Fibroblast of peridontal ligament (primary cell): Measurements from ENCODE around the gene AKR1C3.
"Not testable (repeated sequence)": the region's sequence is repeated elsewhere in the genome, so short reads cannot be mapped to it uniquely, and the experiment has no call there.

Source experiments
- DNase-seq: peaks from one replicate; pipeline ENCODE4 v3.0.0-alpha.2; 2010; ENCODE audit errors: extremely low read depth

The AKR1C3 gene

GRCh38 chr10:5088703-5089261 is 5.4 kb upstream of the AKR1C3 start:
- DNase-seq, result no peak

GRCh38 chr10:5089865-5090264 is 4.3 kb upstream of the AKR1C3 start:
- peak; percentile 15 for DNase-seq

GRCh38 chr10:5090551-5090950 is 3.7 kb upstream of the AKR1C3 start:
- no peak for DNase-seq

DNA sequence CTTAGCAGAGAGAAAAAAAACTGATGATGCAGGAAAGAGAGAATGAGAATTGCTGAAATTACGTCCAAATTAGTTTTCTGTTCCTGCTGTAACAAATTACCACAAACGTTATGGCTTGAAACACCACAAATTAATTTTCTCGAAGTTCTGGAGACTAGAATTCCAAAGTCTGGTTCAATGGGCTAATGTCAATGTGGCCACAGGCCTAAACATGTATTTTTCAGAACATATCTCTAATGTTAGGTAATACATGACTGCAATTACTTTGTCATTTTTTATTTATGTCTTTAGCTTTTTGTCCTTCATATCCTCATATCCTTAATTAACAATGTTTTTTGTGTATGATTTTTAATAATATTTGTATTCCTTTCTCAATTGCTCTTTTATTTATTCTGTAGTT is 3.0 kb upstream of the AKR1C3 start:
- DNase-seq, result no peak

DNA sequence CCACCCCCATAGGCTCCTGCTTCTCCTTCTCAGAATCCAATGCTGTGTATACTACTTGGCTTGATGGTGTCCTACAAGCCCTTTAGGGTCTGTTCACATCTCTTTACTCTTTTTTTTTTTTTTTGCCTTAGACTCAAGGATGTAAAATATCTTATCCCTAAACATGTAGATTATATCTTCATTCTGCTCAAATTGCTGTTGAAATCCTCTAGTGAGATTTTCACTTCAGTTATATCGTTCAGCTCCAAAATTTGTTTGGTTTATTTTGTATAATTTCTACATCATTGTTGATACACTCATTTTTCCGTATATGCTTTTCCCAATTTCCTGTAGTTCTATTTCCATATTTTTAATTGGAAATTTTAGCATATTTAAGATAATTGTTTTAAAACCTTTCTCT is 1.8 kb upstream of the AKR1C3 start:
- DNase-seq, result no peak

DNA sequence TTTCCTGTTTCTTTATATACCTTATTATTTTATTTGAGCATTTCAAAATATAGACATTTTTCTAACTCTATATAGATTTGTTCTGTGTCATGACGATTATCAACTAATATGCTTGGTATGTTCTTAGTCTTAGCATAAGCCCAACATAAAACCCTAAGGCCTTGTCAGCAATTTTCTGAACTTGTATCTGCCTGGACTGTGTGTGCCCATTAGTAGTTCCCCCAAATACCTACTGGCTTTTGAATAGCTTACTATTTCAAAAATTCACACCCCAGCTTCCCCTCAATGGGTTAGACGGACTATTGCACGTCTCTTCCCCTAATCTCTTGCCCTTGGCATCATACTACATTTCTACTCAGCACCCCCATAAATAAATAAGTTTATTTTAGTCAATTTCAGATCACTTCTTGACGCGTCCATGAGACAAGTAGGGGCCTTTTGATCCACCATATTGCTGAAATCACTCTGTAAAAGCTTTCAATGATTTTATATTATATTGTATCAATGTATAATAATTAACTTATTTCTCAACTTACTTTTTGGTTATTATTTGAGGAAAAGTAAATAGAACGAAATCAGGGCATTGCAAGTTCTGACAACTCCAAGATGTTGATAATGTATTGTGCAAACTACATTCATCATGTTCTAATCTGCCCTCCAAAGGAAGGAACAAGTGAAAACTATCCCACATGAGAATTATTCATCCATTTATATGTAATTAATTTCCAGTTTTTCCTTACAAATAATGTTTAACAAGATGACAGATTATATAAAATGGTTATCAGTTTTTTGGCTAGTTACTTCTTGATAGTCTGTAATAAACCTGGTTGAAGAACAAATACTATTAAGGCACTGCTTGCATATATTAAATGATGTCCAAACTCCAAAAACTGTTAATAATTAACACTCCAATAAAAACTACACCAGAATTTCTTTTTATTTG is 1.1 kb upstream of the AKR1C3 start:
- no peak for DNase-seq

DNA sequence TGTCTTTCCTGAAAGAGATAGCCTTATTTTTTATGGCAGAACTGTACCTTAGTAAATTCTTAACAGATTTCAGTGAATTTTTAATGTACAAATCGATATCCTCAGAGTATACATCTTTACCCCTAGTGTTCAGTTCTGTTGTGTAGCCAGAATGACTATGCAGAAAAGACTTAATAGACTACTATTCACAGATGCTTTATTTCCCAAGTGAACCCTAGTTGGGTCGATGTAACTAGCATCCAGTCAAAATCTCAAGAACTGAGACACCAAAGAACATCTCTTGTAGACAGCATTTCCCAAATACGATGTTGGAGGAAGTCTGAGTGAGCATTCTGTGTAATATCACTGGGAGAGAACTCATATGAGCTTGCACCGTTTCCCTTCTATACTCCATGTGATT is 1.5 kb downstream of the AKR1C3 start:
- DNase-seq, result peak; percentile 17

DNA sequence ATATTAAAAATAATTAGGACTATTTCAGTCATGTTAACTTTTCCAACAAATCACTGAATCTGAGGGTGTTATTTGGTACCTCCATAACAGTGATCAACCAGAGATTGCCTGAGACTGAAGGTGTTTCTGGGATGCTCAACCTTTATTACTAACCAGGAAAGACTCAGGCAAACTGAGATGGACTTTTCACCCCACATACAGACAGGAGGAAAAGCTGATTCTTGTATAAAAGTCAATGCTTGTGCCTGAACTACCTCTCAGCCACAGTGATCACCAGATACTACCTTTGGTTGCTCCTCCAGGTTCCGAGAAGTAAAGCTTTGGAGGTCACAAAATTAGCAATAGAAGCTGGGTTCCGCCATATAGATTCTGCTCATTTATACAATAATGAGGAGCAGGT is 1.9 kb downstream of the AKR1C3 start:
- no peak for DNase-seq

DNA sequence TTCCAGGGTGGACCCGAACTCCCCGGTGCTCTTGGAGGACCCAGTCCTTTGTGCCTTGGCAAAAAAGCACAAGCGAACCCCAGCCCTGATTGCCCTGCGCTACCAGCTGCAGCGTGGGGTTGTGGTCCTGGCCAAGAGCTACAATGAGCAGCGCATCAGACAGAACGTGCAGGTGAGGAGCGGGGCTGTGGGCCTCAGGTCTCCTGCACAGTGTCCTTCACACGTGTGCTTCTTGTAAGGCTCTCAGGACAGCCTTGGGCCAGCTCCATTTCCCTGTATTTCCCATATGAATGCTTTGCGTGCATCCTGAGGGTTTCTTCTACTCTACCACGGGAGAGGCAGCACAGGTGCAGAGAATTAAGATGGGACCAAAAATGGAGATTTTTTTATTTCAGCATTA is 8.3 kb downstream of the AKR1C3 start:
- not testable (repeated sequence) for DNase-seq

DNA sequence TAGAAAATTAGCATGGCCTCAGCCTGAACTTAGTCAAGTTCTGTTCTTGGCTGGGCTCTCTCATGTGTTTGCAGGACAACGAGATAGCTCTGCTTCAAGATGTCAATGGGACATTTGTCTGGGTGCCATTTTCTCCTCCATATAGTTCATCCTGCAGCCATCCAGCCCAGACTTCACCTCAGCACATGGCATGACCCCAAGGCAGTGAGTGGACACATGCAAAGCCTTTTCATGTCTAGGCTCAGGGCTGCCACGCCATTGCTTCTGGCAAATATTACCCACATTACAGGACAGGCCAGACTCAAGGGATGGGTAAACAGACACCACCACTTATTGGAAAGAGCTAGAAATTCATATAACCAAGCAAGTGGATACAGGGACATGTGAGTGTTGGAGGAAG is 9.3 kb downstream of the AKR1C3 start:
- no peak for DNase-seq

GRCh38 chr10:5105626-5106025 is 11.4 kb downstream of the AKR1C3 start:
- no peak for DNase-seq

GRCh38 chr10:5106553-5106952 is 12.3 kb downstream of the AKR1C3 start:
- no peak for DNase-seq

DNA sequence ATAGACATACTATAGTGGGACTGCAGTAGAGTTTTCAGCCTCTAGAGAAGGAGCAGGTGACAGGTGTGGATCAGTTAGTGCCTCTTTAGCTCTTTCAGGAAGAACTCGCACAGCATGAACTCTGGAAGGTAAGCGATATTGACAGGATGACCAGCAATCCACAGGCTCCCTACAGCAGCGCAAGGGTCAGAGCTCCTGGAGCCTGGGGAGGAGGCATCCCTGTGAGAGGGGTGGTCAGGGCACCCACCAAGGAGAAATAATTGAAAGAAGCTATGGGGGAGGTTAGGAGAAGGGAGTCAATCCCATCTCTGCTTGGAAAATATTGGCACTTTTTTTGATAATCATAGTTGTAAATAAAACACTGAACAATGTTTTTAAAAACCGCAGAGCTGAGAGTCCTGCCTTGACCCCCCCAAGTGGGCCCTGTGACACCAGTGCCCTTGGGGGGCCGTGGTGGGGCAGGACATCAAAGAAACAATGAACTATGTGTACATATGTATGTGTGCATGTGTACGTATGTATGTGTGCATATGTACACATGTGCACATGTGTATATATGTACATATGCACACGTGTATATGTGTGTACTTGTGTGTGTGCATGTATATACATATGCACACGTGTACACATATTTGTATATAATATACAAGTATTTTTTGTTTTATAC is 13.8 kb downstream of the AKR1C3 start:
- DNase-seq, result no peak

DNA sequence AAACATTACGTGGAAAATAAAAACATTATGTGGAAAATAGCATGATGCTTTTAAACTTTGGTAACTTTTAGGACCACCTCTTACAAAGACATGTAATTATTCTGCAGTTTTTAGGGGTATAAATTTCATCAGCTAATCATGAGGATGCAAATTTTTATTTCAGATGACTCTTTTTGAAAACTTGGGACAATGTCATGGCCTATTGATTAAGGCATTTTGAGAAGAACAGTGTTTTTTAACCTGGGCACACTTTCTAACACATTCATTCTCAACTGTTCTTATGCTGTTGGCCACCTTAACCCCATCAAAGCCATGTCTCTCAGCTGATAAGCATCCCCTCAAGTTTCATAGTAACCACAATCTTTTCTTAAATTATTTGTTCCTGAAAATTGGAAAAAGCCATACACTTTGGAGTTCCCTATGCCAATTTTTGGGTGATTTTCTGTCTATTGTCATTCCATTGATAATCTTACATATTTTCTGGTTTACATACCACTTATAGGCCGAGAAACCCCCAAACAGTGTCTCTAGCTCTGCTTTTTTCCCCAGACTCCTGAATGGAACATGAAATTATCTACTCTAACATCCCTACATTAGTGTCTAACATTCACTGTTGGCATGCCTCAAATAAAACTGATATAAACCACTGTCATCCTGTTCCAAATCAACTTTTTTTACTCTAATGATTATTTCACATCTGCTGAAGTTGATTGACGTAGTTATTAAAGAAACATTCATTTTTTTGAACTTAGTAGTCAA is 14.6 kb downstream of the AKR1C3 start:
- DNase-seq, result no peak

DNA sequence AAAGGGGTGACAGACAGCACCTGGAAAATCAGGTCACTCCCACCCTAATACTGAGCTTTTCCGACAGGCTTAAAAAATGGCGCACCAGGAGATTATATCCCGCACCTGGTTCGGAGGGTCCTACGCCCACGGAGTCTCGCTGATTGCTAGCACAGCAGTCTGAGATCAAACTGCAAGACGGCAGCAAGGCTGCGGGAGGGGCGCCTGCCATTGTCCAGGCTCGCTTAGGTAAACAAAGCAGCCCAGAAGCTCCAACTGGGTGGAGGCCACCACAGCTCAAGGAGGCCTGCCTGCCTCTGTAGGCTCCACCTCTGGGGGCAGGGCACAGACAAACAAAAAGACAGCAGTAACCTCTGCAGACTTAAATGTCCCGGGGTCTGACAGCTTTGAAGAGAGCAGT is 15.6 kb downstream of the AKR1C3 start:
- not testable (repeated sequence) for DNase-seq

- no peak for DNase-seq
Observed at GRCh38 chr10:5116621-5117020, 22.4 kb downstream of the AKR1C3 start.

- DNase-seq, result no peak
Observed at GRCh38 chr10:5117026-5117425, 22.8 kb downstream of the AKR1C3 start.

GRCh38 chr10:5119997-5120396 is 25.8 kb downstream of the AKR1C3 start:
- DNase-seq, result not testable (repeated sequence)

DNA sequence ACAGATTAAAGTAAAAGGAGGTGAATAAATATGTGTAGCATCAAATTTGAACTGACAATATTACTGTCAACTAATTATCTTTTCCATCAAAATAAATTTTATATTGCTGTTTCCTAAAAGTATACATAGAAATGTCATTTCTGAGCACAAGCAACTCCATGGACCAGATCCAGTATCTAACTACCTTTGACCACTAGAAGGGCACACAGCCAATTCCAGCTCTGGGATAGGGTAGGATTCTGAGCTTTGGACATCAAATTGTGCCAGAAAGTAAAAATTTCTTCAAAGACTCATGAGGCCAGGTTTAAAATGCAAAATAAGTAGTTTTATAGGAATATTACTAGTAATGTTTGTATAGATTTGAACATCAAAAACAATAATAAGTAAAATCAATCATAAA is 29.7 kb downstream of the AKR1C3 start:
- DNase-seq, result no peak

GRCh38 chr10:5125315-5126044 is 31.3 kb downstream of the AKR1C3 start:
- DNase-seq, result no peak

DNA sequence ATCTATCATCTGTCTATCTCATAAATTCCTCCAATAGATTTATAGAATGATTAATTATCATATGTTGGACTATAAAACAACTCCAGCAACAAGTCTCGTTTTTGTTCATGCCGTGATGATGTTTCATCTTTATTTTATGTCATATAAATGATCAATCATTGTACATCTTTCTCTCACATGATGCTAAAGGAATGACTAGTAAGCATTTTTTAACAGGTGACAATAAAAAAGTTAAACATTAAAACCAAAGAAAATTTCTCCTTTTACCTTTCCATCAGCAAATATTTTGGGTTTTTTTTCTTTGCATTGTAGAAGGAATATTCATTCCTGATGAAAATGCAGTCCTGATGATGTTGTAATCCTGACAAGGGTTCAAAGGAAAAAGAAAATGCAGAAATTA is 41.4 kb downstream of the AKR1C3 start:
- DNase-seq, result no peak
